Activated CD4-positive, alpha-beta T cell treated with anti-CD3 and anti-CD28 coated beads for 24 hours (primary cell): ENCODE results near the gene IL12RB2.

Source experiments
- DNase-seq, 2 donors: peaks; one replicate each; pipeline ENCODE4 v3.0.0-alpha.2; 2020; ENCODE audit warnings: low read depth in 2 of 2

IL12RB2 gene

DNA sequence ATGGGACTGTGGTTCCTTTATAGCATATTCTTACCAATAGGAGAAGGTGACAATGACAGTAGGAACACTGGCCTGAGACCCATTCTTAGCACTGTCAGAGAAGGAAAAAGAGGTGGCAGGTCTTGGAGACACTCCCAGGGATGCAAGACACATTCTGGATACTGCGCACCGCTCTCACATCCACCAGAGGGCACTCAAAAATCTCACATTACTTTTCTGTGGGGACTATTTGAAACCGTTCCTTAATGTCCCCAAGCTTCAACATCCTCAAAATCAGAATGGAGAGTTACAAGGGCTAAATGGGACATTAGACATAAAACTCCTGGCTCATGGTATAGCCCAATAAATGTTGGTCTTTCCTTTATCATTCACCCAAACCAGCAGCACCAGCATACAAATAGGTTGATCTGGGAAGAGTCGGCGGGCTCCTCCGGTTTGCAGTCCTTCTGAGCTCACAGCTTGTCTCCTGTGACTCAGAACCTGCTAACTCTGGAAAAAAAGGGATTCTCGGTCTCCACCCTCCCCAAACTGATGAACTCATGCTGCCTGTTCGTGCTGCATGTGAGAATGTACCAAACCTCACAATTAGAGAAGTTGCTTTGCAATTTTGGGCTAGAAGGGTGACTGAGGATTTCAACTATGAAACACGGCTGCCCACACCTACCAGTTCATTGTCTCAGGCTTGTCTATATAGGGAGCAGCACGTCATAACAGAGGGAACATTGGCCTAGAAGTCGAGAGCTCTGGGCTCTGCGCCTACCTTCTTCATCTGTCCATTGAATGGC lies 40.2 kb downstream of the IL12RB2 start:
- DNase-seq = no peak

DNA sequence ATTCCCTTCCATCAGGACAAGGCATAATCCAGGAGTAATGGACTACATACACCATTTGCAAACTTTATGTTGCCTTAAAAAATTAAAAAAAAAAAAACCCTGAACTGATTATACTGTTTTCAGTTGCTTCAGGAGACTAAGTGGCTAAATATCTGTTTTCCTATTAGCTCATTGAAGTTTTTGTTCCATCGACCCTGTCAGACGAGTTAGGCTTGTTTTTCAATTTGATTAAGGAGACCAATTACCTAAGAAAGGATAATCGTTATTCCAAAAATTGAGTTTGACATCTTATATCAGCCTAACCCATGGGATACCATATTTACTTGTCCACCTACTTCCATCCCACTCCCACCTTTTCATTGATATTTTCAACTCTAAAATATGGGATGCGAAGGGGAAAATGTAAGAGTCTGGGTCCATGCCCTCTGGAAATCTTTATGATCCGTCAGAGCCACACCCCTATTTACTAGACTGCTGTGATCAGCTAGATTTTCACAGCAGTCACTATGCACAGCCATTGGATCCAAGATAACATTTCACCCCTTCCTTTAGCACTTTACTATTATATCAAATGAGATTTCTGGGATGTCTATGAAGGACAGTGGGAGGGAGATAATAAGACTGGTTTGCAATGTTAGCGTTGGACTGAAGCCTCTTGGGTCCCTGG lies 41.0 kb downstream of the IL12RB2 start:
- no peak for DNase-seq

DNA sequence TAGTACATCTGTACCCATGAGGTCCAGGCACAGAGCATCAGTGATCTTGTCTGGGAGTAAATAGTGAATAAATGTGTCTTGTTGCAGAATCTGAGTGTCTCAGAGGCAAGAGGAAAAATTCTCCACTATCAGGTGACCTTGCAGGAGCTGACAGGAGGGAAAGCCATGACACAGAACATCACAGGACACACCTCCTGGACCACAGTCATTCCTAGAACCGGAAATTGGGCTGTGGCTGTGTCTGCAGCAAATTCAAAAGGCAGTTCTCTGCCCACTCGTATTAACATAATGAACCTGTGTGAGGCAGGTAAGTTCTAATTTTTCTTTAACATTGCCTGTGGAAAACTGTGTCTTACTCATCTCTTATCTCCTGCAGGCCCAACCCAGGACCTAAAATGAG lies 43.1 kb downstream of the IL12RB2 start:
- DNase-seq = no peak

DNA sequence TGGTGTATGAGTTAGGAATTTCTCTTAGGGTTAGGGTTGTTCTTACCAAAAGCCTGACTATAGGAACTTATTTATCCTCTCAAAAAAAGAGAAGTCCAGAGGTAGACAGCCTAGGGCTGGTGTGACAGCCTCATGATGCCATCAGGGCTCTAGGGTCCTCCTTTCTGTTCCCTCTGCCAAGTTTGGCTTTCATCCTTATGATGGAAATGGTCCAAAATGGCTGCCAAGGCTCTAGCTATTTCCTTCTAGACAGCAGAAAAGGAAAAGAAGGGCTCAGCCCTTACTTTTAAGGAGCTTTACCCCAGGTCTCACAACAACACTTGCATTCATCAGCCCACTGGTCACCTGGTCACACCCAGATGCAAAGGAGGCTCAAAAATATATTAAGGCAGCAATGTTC lies 44.5 kb downstream of the IL12RB2 start:
- DNase-seq = no peak

GRCh38 chr1:67355745-67356424 lies 48.2 kb downstream of the IL12RB2 start:
- DNase-seq = no peak

- DNase-seq = no peak
Measured at GRCh38 chr1:67359592-67359991, 51.9 kb downstream of the IL12RB2 start.

DNA sequence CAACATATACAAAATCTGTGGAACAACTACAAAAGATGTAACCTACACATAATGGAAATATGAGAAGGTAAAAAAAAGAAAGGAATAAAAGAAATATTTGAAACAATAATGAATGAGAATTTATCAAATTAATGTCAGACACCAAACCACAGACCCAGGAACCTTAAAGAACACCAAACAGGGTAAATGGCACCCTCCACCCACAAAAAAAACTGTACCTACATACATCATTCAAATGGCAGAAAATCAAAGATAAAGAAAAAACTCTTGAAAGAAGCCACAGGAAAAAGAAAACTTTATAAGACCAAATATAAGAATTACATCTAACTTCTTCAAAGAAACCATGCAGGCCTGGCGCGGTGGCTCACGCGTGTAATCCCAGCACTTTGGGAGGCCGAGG lies 54.0 kb downstream of the IL12RB2 start:
- no peak for DNase-seq

GRCh38 chr1:67367370-67368045 lies 59.8 kb downstream of the IL12RB2 start:
- no peak for DNase-seq

DNA sequence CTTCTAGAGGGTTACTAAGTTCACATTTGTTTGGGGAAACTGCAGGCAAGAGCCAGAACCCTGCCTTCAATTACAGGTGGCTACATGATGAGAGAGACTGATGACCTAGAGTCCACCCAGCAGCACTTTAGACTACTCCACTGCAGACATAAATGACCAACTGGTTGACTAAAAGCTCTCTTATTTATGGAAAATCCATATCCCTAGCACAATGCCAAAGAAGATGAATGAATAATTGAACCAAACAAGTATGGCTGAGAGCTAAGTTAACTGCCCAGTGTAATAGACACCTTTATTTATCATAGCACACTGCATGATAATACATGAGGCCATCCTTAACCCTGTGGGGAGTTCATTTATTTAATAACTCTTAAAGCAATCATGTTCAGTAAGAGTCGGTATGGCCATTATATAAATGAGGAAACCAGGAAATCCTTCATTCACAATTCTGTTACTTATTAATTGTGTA lies 60.4 kb downstream of the IL12RB2 start:
- DNase-seq = no peak

- DNase-seq = no peak
Measured at GRCh38 chr1:67371043-67371442, 63.4 kb downstream of the IL12RB2 start.

DNA sequence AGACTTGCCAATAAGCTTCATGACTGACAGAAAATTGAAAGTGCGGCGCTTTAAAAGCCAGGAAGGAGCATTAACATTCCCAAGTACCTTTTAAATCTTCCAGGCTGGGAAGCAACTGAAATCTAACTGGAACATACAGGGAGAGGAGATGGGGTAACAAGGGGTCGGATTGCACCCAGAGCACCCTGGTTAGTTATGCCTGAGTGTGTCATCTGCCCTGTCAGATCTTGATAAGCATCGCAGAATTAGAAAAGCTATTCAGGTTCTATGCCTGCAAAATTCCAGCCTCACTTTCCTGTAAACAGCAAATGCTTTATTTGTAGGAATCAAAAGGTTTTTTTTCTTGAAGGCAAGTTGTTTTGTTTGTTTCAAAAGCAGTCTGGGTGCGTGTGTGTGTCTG lies 64.0 kb downstream of the IL12RB2 start:
- no peak for DNase-seq

- no peak for DNase-seq
Measured at GRCh38 chr1:67372136-67372535, 64.5 kb downstream of the IL12RB2 start.

DNA sequence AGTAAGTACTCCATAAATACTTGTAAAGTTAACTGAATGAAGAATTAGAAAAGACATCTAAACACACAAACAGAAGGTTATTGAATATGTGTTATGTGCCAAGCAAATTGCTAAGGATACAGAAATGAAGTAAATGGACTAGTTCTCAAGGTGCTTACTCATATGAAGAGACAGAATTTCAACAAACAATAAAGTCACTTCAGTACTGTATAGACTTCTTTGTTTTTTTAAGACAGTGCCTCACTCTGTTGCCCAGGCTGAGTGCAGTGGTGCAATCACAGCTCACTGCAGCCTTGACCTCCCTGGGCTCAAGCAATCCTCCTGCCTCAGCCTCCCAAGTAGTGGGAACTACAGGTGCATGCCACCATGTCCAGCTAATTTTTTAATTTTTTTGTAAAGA lies 65.2 kb downstream of the IL12RB2 start:
- DNase-seq = no peak

DNA sequence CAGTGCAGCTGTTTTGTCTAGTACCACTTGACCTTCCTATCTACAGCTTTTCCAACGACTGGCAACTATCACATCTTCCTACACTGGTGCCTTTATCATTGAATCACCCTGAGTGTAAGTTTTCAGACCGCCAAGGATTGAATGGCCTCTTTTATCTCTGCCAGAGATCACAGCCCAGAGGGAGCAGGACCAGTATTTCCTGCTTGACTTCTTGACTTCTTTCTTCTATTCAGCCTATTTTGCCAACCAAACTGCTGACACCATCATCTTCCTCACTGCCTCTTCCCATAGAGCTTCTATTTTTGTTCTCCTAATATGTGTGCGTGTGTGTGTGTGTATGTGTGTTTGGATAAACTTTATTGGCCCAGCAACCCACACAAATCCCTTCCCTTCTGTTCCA lies 68.7 kb downstream of the IL12RB2 start:
- no peak for DNase-seq

DNA sequence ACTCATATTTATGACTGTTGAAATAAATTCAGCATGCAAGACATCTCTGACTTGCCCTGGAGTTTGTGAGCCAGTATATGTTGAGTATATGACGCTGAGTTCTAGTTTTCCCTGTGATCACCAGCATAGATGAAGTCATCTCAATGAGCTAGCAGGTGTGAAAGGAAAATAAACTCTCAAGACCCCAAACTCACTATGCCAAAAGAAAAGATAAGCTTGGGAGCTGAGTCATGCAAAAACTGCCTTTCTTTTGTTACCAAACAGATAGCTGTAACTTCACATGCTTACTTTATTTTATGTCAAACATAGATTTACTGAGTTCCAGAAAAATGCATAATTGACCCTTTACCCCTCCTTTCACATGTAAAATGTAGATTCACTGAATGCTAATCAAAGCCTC lies 69.6 kb downstream of the IL12RB2 start:
- DNase-seq = no peak

DNA sequence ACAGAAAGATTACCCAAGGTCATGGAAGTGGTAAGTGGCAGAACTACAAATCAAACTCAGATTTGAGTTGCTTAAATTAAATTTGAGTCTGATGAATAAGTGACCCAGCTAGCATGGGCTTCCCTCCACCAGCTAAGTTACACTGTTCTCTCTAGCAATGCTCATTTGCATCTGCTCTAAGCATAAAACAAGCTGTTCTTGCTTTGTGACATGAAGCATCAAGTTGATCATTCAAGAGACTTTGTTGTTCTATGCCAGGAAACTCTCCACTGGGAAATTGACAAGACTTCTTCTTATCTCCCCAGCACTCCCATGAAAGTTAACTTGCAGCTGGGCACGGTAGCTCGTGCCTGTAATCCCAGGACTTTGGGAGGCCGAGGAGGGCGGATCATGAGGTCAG lies 73.5 kb downstream of the IL12RB2 start:
- DNase-seq = no peak

- DNase-seq = no peak
Measured at GRCh38 chr1:67382292-67382691, 74.6 kb downstream of the IL12RB2 start.

DNA sequence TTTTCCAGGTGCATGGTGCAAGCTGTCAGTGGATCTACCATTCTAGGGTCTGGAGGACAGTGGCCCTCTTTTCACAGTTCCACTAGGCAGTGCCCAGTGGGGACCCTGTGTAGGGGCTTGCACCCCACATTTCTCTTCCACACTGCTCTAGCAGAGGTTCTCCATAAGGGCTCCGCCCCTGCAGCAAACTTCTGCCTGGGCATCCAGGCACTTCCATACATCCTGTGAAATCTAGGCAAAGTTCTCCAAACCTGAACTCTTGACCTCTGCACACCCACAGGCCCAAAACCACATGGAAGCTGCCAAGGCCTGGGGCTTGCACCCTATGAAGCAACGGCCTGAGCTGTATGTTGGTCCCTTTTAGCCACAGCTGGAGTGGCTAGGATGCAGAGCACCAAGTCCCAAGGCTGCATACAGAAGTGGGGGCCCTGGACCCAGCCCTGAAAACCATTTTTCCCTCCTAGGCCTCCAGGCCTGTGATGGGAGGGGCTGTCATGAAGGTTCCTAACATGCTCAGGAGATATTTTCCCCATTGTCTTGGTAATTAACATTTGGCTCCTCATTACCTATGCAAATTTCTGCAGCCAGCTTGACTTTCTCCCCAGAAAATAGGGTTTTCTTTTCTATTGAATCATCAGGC lies 76.4 kb downstream of the IL12RB2 start:
- DNase-seq = no peak

DNA sequence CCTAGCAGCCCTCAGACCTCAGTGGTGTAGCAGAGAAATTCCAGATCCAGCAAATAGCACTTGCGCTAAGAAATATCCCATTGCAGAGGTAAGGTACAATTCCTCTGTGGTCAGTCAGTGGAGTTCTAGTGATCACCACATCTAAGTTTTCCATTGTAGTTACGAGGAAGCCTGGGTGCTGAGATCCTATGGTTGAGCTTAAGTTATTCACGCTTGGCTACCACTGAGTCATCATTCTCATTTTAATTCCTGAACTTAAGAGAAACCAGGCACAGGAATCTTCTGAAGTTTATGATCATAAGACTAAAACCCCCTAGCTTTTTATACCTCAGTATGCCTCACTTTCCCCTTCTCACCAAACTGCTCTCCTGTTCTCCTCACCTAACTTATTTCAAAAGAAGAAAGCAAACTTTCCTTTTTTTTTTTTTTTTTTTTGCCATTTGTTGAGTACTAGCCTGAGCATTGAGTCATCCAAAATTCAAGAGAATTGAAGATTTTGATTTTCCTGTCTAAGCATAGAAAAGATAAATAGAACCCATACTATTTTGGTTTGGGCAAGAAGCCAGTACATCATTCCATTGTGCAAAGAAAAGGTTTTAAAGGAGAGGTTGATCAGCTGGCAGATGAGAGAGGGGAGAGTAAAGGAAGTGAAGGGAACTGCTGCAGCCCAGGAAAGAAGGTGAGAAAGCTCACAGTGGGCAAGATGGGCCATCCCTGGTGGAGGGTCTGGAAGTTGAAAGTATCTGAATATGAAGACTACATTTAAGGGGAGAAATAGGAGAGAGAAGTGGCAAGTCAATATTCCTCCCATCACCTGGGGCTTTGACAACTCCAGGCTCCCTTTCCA lies 82.6 kb downstream of the IL12RB2 start:
- no peak for DNase-seq

DNA sequence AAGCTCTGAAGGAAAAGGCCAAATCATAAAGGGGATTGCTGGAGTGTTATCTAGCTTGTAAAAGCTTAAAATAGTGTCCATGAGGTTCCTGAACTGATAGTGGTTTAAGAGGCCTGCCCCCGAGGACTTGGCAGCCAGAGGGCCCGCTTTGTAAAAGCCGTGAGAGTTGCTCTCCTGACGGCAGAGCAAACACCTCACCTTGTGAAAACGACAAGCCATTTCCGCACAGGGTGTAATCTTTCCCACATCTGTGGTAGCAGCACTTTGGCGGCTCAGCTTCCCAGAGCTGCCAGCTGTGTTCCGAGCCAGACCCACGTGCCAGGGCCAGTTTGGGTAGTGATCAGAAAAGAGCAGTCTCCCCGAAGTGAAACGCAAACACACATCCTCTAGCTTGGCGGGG lies 85.6 kb downstream of the IL12RB2 start:
- DNase-seq = no peak

DNA sequence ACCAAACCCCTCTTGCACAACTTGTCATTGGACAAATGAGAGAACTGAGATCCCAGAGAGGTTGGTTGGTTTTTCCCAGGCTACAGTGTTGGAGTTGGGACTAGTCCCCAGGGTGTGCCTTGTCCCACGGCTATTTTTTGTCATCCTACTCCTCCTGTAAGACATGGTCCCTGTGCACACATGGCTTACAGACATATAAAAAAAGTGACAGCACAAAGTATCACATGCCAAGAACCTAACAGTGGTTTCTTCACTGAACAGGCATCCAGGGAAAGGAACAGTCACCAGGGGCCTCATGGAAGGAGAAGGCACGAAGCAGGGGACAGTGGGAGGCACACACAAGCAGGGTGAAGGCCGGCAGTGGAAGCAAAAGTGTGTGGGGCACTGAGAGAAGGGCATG lies 86.1 kb downstream of the IL12RB2 start:
- no peak for DNase-seq
